Duodenal mucosa (tissue), 2 donors: ENCODE data around the gene PLA2G2A.
"Not testable (repeated sequence)": the region's sequence is repeated elsewhere in the genome, so short reads cannot be mapped to it uniquely, and the experiment has no call there.

Experiments
- H3K27ac ChIP-seq: one replicate; pipeline ENCODE4 v1.7.0; 2013; ENCODE audit warnings: low read depth, low read length
- H3K27me3 ChIP-seq, 2 donors: one replicate each; pipeline ENCODE4 v1.7.0; 2013; ENCODE audit warnings: low read length in 2 of 2, control low read depth in 1 of 2; ENCODE audit not compliant: insufficient read depth in 2 of 2, control insufficient read depth in 1 of 2
- H3K36me3 ChIP-seq, 2 donors: one replicate each; pipeline ENCODE4 v1.7.0; 2013; ENCODE audit warnings: low read length in 2 of 2, control low read depth in 1 of 2; ENCODE audit not compliant: insufficient read depth in 2 of 2, control insufficient read depth in 1 of 2
- H3K4me1 ChIP-seq, 2 donors: one replicate each; pipeline ENCODE4 v1.7.0; 2013; ENCODE audit warnings: low read length in 2 of 2, control low read depth in 1 of 2; ENCODE audit not compliant: insufficient read depth in 2 of 2, control insufficient read depth in 1 of 2
- H3K4me3 ChIP-seq, 2 donors: one replicate each; pipeline ENCODE4 v1.7.0; 2013; ENCODE audit warnings: low read length in 2 of 2, low read depth in 1 of 2
- H3K9ac ChIP-seq, 2 donors: one replicate each; pipeline ENCODE4 v1.7.0; 2013; ENCODE audit warnings: low read length in 2 of 2, low read depth in 1 of 2
- H3K9me3 ChIP-seq, 2 donors: one replicate each; pipeline ENCODE4 v1.7.0; 2013; ENCODE audit warnings: low read length in 2 of 2, control low read depth in 1 of 2; ENCODE audit not compliant: control insufficient read depth in 1 of 2

The PLA2G2A gene

DNA sequence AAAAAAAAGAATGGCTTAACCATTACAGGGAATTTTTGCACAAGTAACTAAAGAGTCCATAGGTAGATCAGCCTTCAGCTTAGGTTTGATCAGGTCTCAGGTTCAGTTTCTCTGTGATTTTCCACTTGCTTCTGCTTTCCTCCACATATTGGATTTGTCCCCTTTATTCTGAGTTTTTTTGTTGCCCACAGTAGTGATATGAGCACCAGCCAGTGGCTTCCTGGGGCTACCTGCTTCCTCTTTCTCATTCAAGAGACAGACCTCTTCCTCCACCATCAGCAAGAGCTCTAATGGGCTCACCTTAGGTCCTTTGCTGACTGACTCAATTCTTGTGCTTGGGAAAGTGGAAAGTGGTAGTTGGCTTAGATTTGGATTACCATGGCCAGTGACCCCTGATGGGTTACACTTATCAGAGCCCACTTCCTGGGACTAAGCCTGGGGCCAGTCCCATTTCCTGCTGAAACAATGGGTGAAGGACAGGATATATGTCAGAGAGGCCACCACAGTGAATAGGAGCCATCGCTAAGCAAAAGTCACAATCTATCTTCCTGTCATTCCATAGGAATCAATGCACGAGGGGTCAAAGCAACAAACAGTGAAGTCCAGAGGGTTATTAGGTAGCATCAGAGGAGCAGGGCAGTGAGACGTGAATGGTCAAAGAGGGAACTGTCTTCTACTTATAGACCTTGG is 43.2 kb downstream of the PLA2G2A start:
- H3K9me3 ChIP-seq = peaks cover 12 to 22% of the 10 kb centered on the region in 2 donors
- no peak overlapping the region for H3K27ac ChIP-seq
- no peaks in the 10 kb centered on the region for H3K27me3 ChIP-seq
- H3K4me3 ChIP-seq = no peak overlapping the region
- no peak overlapping the region for H3K9ac ChIP-seq
- no peaks in the 10 kb centered on the region for H3K4me1 ChIP-seq
- H3K36me3 ChIP-seq = no peaks in the 10 kb centered on the region

DNA sequence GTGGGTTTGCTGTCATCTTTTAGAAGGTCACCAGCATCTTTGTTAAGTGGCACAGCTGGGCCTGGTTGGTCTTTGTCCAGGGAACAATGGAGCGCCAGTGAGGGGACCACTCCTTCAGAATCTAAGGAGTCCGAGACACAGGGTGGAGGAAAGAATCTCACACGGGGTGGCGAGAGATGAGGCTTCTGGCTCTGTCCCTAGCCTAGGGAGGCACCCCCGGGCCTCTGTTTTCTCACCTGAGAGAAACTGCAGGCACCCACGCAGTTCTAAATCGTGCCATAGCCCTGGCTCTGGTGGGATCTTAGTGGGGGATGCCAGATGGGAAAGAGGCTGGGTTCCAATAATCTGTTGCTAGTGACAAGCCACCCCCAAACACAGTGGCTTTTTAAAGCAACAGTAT is 45.1 kb downstream of the PLA2G2A start:
- H3K4me3 ChIP-seq = no peak overlapping the region
- no peak overlapping the region for H3K9ac ChIP-seq
- H3K27me3 ChIP-seq = no peaks in the 10 kb centered on the region
- peaks cover 12 to 26% of the 10 kb centered on the region in 2 donors for H3K9me3 ChIP-seq
- H3K36me3 ChIP-seq = no peaks in the 10 kb centered on the region
- H3K27ac ChIP-seq = no peak overlapping the region
- H3K4me1 ChIP-seq = no peaks in the 10 kb centered on the region

DNA sequence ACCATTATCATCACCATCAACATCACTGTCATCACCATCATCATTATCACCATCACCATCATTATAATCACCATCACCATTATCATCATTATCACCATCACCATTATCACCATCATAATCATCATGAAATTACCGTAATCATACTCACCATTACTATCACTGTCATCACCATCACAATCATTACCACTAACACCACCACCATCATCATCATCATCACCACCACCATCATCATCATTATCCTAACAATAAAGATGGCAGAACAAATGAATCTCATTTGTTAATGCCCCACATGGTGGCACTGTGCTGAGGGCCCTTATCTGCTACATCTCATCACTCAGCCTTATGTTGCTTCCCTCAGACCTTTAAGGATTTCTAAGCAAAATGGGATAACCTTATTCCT is 46.6 kb downstream of the PLA2G2A start:
- Histone ChIP-seq H3K27me3 (no peaks in the 10 kb centered on the region), H3K36me3 (no peaks in the 10 kb centered on the region), H3K9me3 (peaks cover 12 to 26% of the 10 kb centered on the region in 2 donors), H3K4me3 (no peak overlapping the region), H3K27ac (no peak overlapping the region), H3K4me1 (no peaks in the 10 kb centered on the region), H3K9ac (no peak overlapping the region)

DNA sequence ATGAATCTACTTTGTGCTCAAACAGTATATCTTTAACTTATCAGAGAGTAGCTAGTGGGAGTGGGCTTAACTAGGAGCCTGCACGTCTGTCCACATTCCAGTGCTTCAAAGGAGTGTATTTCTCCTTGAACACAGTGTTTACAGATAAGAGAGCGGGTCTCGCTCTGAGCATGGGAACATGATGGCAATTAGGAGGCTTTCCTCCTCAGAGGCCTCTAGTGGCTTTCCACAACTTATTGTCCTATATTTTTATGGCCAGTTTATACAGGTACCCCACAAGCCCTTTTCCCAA is 52.3 kb downstream of the PLA2G2A start:
- H3K27me3 ChIP-seq, H3K27ac ChIP-seq, H3K4me3 ChIP-seq, H3K4me1 ChIP-seq, H3K9ac ChIP-seq, H3K36me3 ChIP-seq: not testable (repeated sequence)
- H3K9me3 ChIP-seq = peaks cover 6 to 13% of the 10 kb centered on the region in 2 donors

DNA sequence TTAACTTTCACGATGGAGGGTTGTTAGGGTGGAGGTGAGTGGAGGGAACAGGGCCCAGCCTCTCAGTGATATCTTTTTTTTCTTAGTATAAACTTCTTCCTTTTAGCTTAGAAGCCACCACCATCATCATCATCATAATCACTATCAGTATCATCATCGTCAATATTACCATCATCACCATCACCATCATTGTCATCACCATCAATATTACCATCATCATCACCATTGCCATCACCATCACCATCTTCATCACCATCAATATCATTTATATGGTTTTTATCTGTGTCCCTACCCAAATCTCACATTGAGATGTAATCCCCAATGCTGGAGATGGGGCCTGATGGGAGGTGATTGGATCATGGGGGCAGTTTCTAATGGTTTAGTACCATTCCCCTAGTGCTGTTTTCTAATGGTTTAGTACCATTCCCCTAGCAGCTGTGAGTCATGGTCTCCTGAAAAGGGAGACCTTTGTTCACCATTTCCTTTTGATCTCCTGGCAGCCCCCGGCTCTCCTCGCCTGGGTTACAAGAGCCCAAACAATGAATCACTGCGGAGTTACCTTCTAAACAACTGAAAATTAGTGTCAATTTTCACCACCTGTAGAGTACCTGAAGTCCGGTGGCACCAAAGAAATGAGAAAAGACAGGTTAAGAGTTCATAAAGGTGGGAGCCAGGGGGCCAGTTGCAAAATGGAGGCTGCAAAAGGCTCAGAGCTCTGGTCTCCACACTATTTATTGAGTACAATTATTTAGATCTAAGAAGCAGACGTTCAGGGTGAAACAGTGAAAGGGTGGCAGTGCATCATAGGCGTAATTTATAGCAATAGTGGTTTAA is 52.9 kb downstream of the PLA2G2A start:
- Histone ChIP-seq H3K27me3 (no peaks in the 10 kb centered on the region), H3K4me3 (no peak overlapping the region), H3K36me3 (no peaks in the 10 kb centered on the region), H3K9me3 (peaks cover 2 to 7% of the 10 kb centered on the region in 2 donors), H3K4me1 (peaks cover under 1% of the 10 kb centered on the region in 2 donors), H3K9ac (no peak overlapping the region), H3K27ac (no peak overlapping the region)
